AG04450 (cell line): Measurements from ENCODE around the gene EFNA5. TPM values are rescaled to one million over a fixed set of nuclear protein-coding genes. Genes with fewer than 3 reads are reported as not detected.
"Not testable (repeated sequence)": the region's sequence is repeated elsewhere in the genome, so short reads cannot be mapped to it uniquely, and the experiment has no call there.

Experiments used
- CTCF ChIA-PET: fragments of 300-600, 350-600 bp; formaldehyde crosslinking; extraction: SDS; loops from one replicate; lab custom pipeline; 2022; ENCODE audit warnings: antibody characterized with exemption, inconsistent platforms; lab: Charles Lee
- POLR2A ChIA-PET: fragments of 350-600 bp; formaldehyde crosslinking; extraction: SDS; loops from one replicate; lab custom pipeline; 2021; ENCODE audit warnings: antibody characterized with exemption, inconsistent platforms; lab: Yijun Ruan, JAX
- DNase-seq: peaks from one replicate; pipeline ENCODE4 v3.0.0-alpha.2; 2011; ENCODE audit warnings: low read depth, low spot score
- H3K27ac ChIP-seq: one replicate; pipeline ENCODE4 v1.5.1; 2012; ENCODE audit warnings: low read depth, low read length, control low read depth
- H3K27me3 ChIP-seq: one replicate; pipeline ENCODE4 v1.6.0; 2012; ENCODE audit warnings: low read length; ENCODE audit not compliant: control insufficient read depth, insufficient read depth
- H3K4me3 ChIP-seq: 2 replicates; pipeline ENCODE4 v1.5.1; 2011; ENCODE audit warnings: mild to moderate bottlenecking, low read depth, low read length, control low read depth
- H3K9me3 ChIP-seq: 2 replicates; pipeline ENCODE4 v1.5.1; 2012; ENCODE audit warnings: low read length; ENCODE audit not compliant: control insufficient read depth, insufficient read depth
- polyA plus RNA-seq: library from polyadenylated mRNA; depleted of rRNA; stranded (reverse); fragments of >200 nt; gene quantifications from 2 replicates; pipeline ENCODE4 v1.2.3, GENCODE V29; 2011
- TF ChIP-seq, protein P1 (sequence below): IDR thresholded peaks from 2 replicates; pipeline ENCODE4 v1.5.1; 2011; ENCODE audit warnings: low read depth, low read length, control low read depth, inconsistent platforms

The EFNA5 gene
- polyA plus RNA-seq, 1 experiment: 3.0 TPM

DNA sequence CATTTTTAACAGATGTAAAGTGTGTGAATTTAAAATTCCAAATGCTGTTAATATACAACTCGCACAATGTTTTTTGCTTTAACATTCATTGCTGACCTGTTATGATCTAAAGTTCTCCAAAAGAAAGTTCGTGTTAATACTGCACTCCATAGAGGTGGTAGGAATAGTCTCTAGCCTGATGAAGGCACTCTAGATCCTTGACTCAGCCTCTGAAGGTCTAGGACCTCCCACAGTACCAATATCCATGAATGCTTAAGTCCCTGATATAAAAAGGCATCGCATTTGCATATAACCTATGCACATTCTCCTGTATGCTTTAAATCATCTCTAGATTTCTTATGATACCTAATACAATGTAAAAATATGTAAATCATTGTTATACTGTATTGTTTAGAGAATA, 213.6 kb downstream of the EFNA5 start:
- H3K27me3 ChIP-seq: no peaks in the 10 kb centered on the region
- no peak overlapping the region for H3K27ac ChIP-seq
- no peaks in the 10 kb centered on the region for H3K9me3 ChIP-seq
- no peak overlapping the region for H3K4me3 ChIP-seq
- CTCF ChIA-PET: interaction anchor here (1.4 kb wide), 1 partner anchor 11 kb away, joined by 3 read pairs; no protein-coding TSS in a partner anchor
- POLR2A ChIA-PET: no interaction called here
- TF ChIP-seq, protein P1, sequence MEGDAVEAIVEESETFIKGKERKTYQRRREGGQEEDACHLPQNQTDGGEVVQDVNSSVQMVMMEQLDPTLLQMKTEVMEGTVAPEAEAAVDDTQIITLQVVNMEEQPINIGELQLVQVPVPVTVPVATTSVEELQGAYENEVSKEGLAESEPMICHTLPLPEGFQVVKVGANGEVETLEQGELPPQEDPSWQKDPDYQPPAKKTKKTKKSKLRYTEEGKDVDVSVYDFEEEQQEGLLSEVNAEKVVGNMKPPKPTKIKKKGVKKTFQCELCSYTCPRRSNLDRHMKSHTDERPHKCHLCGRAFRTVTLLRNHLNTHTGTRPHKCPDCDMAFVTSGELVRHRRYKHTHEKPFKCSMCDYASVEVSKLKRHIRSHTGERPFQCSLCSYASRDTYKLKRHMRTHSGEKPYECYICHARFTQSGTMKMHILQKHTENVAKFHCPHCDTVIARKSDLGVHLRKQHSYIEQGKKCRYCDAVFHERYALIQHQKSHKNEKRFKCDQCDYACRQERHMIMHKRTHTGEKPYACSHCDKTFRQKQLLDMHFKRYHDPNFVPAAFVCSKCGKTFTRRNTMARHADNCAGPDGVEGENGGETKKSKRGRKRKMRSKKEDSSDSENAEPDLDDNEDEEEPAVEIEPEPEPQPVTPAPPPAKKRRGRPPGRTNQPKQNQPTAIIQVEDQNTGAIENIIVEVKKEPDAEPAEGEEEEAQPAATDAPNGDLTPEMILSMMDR: no peak
- DNase-seq: no peak

DNA sequence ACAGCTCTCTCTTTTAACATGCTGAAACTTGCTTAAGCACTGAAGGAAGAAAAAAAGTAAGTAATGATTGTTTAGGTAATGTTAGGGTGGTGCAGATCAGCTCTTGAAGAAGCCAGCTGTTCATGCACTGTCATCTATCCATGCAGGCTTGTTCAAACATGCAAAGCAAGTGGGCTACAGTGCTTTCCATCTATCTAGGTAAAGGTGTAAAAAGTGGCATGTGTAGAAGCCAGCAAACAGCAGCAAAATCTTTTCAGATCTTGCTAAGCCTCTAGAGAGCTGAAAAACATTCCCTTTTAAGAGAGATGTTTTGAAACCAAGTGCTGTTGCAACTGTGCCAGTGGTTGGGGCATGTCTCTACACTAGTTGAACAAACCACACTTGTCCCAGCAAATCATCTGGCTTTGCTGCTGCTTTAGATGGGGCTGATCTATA, 214.4 kb downstream of the EFNA5 start:
- ChIA-PET POLR2A (interaction anchor here (0.6 to 1.9 kb wide), 2 partner anchors 13 to 46 kb away, joined by 3 to 9 read pairs; no protein-coding TSS in a partner anchor), CTCF (interaction anchor here (1.3 to 1.4 kb wide), 2 partner anchors 12 to 116 kb away, joined by 3 to 4 read pairs; no protein-coding TSS in a partner anchor)
- Histone ChIP-seq H3K27me3 (no peaks in the 10 kb centered on the region), H3K4me3 (no peak overlapping the region), H3K27ac (no peak overlapping the region), H3K9me3 (no peaks in the 10 kb centered on the region)
- no peak for DNase-seq
- TF ChIP-seq, protein P1: no peak

DNA sequence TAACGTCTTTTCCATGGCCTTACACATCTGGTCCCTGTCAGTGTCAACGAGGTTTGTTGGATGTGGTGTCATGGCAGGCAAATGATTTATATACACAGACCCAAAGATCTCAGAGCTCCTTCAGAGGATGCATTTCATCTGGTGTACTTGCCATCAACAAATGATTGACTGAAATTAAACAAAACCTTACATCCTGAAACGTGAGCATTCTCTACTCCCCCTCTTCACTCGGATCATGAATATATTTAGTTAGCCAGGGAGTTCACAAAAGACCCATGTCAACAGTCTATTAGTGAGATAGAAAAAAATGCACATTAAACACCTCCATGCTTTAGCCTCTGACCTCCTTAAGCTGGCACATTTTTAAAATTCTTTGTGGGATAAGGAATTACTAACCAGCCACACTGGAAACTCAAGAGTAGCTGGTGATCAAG, 215.6 kb downstream of the EFNA5 start:
- no peak overlapping the region for H3K27ac ChIP-seq
- no peak for DNase-seq
- ChIA-PET CTCF (interaction anchor here (1.3 kb wide), 1 partner anchor 117 kb away, joined by 5 read pairs; no protein-coding TSS in a partner anchor), POLR2A (interaction anchor here (0.8 to 1.9 kb wide), 4 partner anchors 11 to 66 kb away, joined by 3 to 9 read pairs (median 3); no protein-coding TSS in a partner anchor)
- H3K9me3 ChIP-seq: no peaks in the 10 kb centered on the region
- no peak overlapping the region for H3K4me3 ChIP-seq
- no peaks in the 10 kb centered on the region for H3K27me3 ChIP-seq
- TF ChIP-seq, protein P1: no peak

DNA sequence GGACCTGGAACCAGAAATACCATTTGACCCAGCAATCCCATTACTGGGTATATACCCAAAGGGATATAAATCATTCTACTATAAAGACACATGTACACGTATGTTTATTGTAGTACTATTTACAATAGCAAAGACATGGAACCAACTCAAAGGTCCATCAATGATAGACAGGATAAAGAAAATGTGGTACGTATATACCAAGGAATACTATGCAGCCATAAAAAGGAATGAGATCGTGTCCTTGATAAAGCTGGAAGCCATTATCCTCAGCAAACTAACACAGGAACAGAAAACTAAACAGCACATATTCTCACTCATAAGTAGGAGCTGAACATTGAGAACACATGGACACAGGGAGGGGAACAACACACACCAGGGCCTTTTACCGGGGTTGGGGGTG, 218.9 kb downstream of the EFNA5 start:
- DNase-seq, H3K4me3 ChIP-seq, H3K27me3 ChIP-seq, POLR2A ChIA-PET, H3K27ac ChIP-seq, H3K9me3 ChIP-seq: not testable (repeated sequence)
- CTCF ChIA-PET: interaction anchor here (0.7 kb wide), 1 partner anchor 120 kb away, joined by 3 read pairs; no protein-coding TSS in a partner anchor

DNA sequence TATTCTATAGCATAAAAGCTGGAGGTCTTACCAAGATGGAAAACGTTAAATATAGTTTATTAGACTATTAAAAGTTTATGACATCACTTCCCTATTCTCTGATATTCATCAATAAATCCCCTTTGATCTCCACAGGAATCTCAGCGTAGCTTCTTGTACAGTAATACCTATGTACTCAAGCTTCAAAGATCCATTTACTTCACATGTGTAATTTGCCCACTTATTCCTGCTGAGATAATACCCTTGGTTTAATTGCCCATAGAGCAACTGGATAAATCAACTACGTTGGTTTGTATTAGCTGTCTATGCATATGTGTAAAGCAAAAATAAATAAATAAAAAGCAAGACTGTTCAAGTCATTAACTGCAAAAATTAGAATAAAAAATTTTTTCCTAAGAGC, 219.7 kb downstream of the EFNA5 start:
- Histone ChIP-seq H3K4me3 (no peak overlapping the region), H3K27ac (no peak overlapping the region), H3K27me3 (no peaks in the 10 kb centered on the region), H3K9me3 (no peaks in the 10 kb centered on the region)
- POLR2A ChIA-PET: no interaction called here
- TF ChIP-seq, protein P1: no peak
- CTCF ChIA-PET: interaction anchor here (0.9 kb wide), 1 partner anchor 121 kb away, joined by 5 read pairs; no protein-coding TSS in a partner anchor
- no peak for DNase-seq
